ENCODE data around the gene CHD5.

The CHD5 gene

GRCh38 chr1:6162773-6163172 lies 17.3 kb downstream of the CHD5 start:
- FAIRE-seq, result no peak

GRCh38 chr1:6162341-6162740 lies 17.8 kb downstream of the CHD5 start:
- TF ChIP-seq CTCF (IDR thresholded peaks at IDR 0.05; ENCODE audit: insufficient read depth, missing control alignments), result no peak
- FAIRE-seq (no peak), DNase-seq (ENCODE audit: insufficient read length, low spot score) (no peak)

More at GRCh38 chr1:6162773-6163172, 17.3 kb downstream of the CHD5 start:
- no peak for TF ChIP-seq CTCF (IDR thresholded peaks at IDR 0.05; ENCODE audit: insufficient read depth, missing control alignments)
- DNase-seq (ENCODE audit: insufficient read length, low spot score), result no peak

- no peak for TF ChIP-seq CTCF (IDR thresholded peaks at IDR 0.05; ENCODE audit: insufficient read depth, missing control alignments)
- FAIRE-seq (no peak), DNase-seq (ENCODE audit: insufficient read length, low spot score) (no peak)
These were observed 21.9 kb downstream of the CHD5 start for GRCh38 chr1:6158181-6158580.

GRCh38 chr1:6157528-6158174 lies 22.5 kb downstream of the CHD5 start:
- DNase-seq (ENCODE audit: insufficient read length, low spot score) (no peak), FAIRE-seq (no peak)
- TF ChIP-seq CTCF (IDR thresholded peaks at IDR 0.05; ENCODE audit: insufficient read depth, missing control alignments), result no peak

GRCh38 chr1:6157132-6157527 lies 23.0 kb downstream of the CHD5 start:
- no peak for DNase-seq (ENCODE audit: insufficient read length, low spot score)
- no peak for TF ChIP-seq CTCF (IDR thresholded peaks at IDR 0.05; ENCODE audit: insufficient read depth, missing control alignments)
- FAIRE-seq, result no peak

- no peak for TF ChIP-seq CTCF (IDR thresholded peaks at IDR 0.05; ENCODE audit: insufficient read depth, missing control alignments)
- FAIRE-seq (no peak), DNase-seq (ENCODE audit: insufficient read length, low spot score) (no peak)
These were observed 25.4 kb downstream of the CHD5 start for GRCh38 chr1:6154525-6155319.

GRCh38 chr1:6152882-6153281 lies 27.2 kb downstream of the CHD5 start:
- no peak for TF ChIP-seq CTCF (IDR thresholded peaks at IDR 0.05; ENCODE audit: insufficient read depth, missing control alignments)
- FAIRE-seq (no peak), DNase-seq (ENCODE audit: insufficient read length, low spot score) (no peak)

All from D721Med (cell line).